Measurements from ENCODE around the gene ARAP3. TPM values are rescaled to one million over a fixed set of nuclear protein-coding genes. Genes with fewer than 3 reads are reported as not detected.

ARAP3 gene
- total and polyA plus RNA-seq, 2 donors (not counting 3 experiments of a cell fraction or from before 2014, with no cell fraction given), result 60.6 to 136 TPM

DNA sequence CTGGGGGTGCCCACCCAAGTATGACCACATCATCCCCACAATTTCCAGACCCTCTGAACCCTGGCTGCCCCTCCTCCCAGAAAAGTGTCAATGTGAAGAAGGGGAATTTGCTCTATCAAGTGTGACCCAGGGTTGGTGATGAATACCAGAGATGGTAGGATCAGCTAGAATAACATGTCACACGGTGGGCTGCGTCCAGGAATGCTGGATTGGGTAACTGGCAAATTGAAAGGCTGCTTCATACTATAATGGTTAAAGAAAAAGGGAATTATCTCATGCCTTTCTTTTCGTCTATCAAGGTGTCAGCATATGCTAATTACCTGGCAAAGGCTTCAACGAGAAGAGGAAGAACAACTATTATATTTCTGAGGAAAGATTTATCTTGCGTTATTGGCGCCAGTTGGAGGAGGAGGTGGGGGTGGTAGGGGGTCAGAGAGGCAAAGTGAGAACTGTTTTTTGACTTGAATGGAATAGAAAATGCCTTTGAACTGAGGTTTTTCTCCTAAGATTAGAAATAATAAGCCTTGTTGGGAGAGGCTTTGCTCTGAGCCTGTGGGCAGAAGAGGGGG lies 27.8 kb upstream of the ARAP3 start:
- CTCF ChIA-PET, result interaction anchor here (0.5 to 2.2 kb wide), 3 partner anchors 169 to 487 kb away, joined by 3 to 6 read pairs (median 3); no protein-coding TSS in a partner anchor
- no TSS peak for BruUV-seq (replicated peaks)

More for the DNA sequence above, 27.8 kb upstream of the ARAP3 start:
- POLR2A ChIA-PET, result no interaction called here
- no peak for TF ChIP-seq JUN (IDR thresholded peaks at IDR 0.05; ENCODE audit: borderline replicate concordance, insufficient read depth, insufficient read length, low read depth)
- no peak for TF ChIP-seq POLR2A (IDR thresholded peaks at IDR 0.05; ENCODE audit: low read depth, low read length)
- TF ChIP-seq POLR2AphosphoS5 (IDR thresholded peaks at IDR 0.05; ENCODE audit: insufficient read depth, low read depth, low read length), result no peak
- no peak for TF ChIP-seq FOS (IDR thresholded peaks at IDR 0.05; ENCODE audit: borderline replicate concordance, insufficient read depth, low read length)
- TF ChIP-seq GATA2 (IDR thresholded peaks at IDR 0.05; ENCODE audit: insufficient read depth, insufficient read length, low read depth, low read length), result no peak
- TF ChIP-seq EZH2 (IDR thresholded peaks at IDR 0.05; ENCODE audit: borderline replicate concordance, low read depth, low read length, severe bottlenecking), result no peak
- TF ChIP-seq, protein P1, sequence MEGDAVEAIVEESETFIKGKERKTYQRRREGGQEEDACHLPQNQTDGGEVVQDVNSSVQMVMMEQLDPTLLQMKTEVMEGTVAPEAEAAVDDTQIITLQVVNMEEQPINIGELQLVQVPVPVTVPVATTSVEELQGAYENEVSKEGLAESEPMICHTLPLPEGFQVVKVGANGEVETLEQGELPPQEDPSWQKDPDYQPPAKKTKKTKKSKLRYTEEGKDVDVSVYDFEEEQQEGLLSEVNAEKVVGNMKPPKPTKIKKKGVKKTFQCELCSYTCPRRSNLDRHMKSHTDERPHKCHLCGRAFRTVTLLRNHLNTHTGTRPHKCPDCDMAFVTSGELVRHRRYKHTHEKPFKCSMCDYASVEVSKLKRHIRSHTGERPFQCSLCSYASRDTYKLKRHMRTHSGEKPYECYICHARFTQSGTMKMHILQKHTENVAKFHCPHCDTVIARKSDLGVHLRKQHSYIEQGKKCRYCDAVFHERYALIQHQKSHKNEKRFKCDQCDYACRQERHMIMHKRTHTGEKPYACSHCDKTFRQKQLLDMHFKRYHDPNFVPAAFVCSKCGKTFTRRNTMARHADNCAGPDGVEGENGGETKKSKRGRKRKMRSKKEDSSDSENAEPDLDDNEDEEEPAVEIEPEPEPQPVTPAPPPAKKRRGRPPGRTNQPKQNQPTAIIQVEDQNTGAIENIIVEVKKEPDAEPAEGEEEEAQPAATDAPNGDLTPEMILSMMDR (IDR thresholded peaks at IDR 0.05; ENCODE audit: extremely low read depth in 1 of 2, insufficient read depth in 1 of 2, low read depth in 1 of 2, low read length in 2 of 2), result no peak
- TF ChIP-seq, protein P2, sequence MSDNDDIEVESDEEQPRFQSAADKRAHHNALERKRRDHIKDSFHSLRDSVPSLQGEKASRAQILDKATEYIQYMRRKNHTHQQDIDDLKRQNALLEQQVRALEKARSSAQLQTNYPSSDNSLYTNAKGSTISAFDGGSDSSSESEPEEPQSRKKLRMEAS (IDR thresholded peaks at IDR 0.05; ENCODE audit: insufficient read depth, insufficient read length), result no peak
- TF ChIP-seq MYC (IDR thresholded peaks at IDR 0.05; ENCODE audit: low read depth, low read length), result no peak
- Histone ChIP-seq H3K4me1 (ENCODE audit: control insufficient read depth, extremely low read depth, insufficient read depth, low read length) (peaks cover 9% of the 10 kb centered on the region), H3K4me2 (ENCODE audit: insufficient read depth, low read length) (no peak overlapping the region), H2AFZ (ENCODE audit: low read depth, low read length) (no peak overlapping the region), H3K79me2 (ENCODE audit: control insufficient read depth, insufficient read depth, low read length) (no peaks in the 10 kb centered on the region), H3K9ac (replicated peaks; ENCODE audit: extremely low read depth, insufficient read depth, low read length) (no peak overlapping the region), H3K9me1 (replicated peaks; ENCODE audit: control insufficient read depth, extremely low read depth, insufficient read depth, low read length) (no peaks in the 10 kb centered on the region), H3K27me3 (ENCODE audit: control insufficient read depth in 2 of 2, insufficient read depth in 2 of 2, low read length in 2 of 2) (peaks cover 6 to 13% of the 10 kb centered on the region in 2 experiments), H3K4me3 (replicated peaks in 1 of 3; ENCODE audit: insufficient read depth in 1 of 3, low read depth in 1 of 3, low read length in 3 of 3) (no peak overlapping the region), H4K20me1 (replicated peaks; ENCODE audit: control insufficient read depth, extremely low read depth, insufficient read depth, low read length) (no peaks in the 10 kb centered on the region), H3K27ac (ENCODE audit: insufficient read depth, low read depth, low read length) (no peak overlapping the region), H3K36me3 (ENCODE audit: control insufficient read depth in 2 of 2, extremely low read depth in 1 of 2, insufficient read depth in 2 of 2, low read length in 2 of 2) (no peaks in the 10 kb centered on the region), H3K9me3 (replicated peaks; ENCODE audit: control insufficient read depth, insufficient read depth, low read length) (no peaks in the 10 kb centered on the region)
- DNase-seq (ENCODE audit: low read depth, low spot score), result no peak
- no peak for FAIRE-seq
- dilution Hi-C loops (cut with MboI; ENCODE audit: extremely low pct_ligation_motif_present, low sequenced_read_pairs), result no loop called here
- intact Hi-C loops (cut with micrococcal nuclease), result no loop called here

All from endothelial cell of umbilical vein (primary cell).